ENCODE data around the gene SLCO3A1.
"Not testable (repeated sequence)": the region's sequence is repeated elsewhere in the genome, so short reads cannot be mapped to it uniquely, and the experiment has no call there.

SLCO3A1 gene

DNA sequence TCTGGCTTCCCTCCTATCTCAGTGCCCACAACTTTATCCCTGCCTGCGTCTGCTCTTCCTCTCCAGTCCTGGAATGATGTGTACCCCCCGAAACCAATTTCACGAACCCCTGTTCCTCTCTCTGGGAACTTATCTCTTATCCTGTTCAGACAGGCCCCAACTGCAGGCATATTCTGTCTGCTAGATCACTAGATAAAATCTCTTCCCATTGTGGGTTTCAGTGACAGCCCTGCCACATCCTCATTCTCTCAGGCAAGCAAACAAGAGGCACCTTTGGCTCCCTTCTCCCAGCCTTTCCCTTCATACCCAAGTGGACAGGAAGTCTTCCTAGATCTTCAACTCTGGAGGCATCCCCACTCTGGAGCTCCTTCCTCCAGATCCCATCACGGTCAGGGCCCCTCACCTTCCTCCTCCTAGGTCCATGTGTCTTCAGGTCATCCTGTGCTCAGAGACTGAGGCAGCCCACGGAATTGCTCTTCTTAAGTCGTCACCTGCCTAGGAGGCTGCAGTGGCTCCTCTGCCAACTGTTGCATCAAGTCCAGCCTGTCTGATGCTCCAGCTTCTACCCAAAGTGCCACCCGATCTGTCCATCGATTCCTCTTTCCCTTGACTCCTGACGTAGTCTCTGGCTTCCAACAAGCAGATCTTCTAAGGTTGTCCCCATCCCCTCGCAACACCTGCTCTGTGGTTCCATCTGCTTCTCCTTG, 190.8 kb downstream of the SLCO3A1 start:
- no peak for DNase-seq

DNA sequence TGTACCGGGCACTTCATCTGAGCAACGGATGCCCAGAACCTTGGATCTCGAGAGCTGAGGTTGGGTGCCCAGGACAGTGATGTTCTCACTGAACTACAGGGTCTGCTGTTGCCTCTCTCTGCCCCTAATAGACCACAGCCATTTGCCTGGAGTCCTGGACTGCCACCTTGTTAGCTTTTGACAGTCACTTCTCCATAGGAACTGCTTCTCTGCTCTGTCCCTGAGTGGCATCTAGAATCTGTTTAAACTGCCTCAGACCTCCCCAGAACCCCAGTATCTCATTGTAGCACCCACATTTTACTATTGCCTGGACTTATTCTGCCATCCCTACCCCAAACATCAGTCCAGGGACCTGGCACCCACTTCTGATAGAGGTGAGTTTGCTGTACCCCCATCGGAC, 194.4 kb downstream of the SLCO3A1 start:
- DNase-seq: no peak

DNA sequence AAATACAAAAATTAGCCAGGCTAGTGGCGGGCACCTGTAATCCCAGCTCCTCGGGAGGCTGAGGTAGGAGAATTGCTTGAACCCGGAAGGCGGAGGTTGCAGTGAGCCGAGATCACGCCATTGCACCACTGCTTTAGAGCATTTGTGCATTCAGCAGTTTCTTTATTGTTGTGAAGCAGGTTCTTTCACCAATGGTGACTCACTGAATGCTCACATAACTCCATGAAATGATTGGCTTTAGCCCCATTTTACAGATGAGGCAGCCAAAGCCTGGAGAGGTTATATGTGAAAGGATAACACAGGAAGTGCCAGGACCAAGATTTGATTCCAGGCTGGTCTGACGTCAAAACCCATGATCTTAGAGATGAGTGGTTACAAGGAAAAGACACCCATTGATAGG, 195.2 kb downstream of the SLCO3A1 start:
- DNase-seq: no peak

DNA sequence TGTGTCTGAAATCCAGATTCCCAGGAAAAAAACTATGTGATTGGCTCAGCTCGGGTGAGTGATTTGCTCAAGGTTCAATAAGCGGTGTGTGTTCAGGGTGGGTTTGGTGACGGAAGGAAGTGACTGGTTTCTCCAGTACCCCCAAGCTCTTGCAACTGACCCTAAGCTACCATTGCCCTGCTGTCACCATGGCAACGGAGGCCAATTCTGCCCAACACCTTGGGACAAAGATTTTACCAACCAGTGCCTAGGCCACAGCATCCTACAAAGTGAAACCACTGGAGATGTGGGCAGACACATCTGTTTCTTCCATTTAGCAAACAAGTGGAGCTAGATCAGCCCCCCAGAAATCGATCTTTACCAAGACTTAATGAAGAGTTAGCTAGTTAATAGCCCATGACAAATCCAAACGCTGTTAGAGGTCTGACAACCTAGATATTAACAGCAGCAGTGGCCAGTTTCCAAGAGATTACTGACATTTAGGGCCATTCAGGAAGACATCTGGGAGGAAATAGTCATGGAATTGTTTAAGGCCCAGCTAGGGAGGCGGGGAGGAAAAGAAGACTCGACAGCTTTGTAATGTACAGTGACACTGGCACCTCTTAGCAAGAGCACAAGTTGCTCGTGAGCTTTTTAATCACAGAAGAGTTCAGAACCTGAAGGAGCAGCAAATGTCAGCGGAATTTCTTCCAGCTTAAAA, 195.9 kb downstream of the SLCO3A1 start:
- DNase-seq: no peak

DNA sequence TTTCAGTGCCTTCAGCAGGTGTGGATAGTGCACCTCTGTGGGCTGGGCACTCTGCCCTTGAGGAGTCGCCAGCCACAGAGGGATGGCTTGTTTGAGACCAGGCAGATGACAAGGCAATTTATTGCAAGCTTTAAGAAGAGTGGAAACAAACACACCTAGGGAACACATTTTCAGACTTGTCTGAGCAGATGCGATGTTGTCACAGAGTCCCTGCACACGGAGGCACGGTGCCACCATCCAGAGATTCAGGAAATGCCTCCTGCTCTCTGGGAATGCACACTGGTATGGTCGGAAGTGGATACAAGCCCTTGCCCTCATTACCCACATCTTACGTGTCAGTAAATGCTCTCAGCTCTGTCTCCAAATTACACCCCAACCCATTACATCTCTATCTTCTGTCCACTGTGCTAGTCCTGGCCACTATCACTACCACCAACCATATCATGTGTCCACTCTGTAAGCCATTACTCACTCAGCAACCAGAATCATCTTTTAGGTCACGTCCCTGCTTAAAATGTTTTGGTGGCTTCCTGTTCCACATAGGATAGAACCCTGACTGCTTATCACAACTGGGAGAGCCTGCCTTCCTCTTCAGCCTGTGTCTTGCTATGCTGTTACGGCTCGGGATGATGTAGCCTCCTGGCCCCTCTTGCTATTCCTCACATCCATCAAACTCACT, 196.9 kb downstream of the SLCO3A1 start:
- no peak for DNase-seq

DNA sequence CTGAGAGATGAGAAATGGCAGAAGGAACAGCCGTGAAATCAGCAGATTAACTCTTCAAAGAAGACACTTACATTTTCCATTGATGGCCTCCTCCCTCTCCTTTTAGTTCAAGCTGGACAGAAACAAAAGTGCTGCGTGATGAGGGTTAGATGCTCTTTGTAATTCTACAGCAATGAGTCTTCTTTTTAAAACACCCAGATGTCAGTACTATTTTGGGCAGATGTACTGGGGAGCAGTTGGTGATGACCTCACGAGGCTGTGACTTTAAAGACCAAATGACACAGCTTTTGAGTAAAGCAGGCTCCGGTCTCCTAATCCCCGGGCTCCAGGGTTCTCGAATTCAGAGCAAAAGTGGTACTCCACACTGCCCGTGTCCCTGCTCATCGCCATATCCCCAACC, 198.2 kb downstream of the SLCO3A1 start:
- DNase-seq: no peak

DNA sequence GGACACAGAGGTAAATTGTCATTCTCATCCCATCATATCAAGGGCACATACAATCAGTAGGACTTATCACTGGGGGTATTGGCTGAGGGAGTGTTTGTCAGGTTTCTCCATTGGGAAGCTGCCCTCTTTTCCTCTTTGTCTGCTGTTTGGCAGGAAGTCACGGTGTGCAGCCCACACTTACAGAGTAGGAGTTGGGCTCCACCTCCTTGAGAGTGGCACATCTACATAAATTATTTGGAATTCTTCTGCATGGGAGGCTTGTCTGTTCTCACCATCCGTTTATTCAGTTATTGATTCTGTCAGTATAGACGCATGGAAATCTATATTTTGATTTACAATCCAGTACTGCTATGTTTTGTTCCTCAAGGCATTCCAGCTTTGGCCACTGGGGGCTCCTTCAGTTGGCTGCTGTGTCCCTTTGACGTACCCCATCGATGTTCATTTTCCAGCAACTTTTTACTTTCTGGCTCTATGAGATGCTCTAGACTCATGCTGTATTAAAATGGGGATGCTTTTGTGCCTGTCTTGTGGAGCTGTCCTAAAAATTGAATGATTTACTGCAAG, 200.3 kb downstream of the SLCO3A1 start:
- no peak for DNase-seq

DNA sequence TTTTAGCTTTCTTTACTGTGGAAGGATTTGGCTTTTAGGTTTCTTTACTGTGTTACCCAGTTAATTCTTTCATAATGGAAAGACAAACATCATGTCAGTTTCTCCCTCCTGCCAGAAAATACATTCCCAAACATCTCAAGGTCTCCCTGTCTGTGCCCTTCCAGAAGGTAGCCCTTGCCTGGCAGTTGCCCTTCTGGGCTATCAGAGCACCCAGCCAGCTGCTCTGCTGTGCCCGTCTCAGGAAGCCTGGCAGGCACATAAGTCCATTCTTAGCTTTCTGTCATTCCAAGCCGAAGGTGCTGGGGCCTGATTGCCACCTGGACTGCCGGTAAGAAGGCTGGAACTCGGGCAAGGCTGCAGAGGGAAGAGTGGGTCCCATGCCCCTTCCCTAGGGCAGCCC, 203.4 kb downstream of the SLCO3A1 start:
- no peak for DNase-seq

DNA sequence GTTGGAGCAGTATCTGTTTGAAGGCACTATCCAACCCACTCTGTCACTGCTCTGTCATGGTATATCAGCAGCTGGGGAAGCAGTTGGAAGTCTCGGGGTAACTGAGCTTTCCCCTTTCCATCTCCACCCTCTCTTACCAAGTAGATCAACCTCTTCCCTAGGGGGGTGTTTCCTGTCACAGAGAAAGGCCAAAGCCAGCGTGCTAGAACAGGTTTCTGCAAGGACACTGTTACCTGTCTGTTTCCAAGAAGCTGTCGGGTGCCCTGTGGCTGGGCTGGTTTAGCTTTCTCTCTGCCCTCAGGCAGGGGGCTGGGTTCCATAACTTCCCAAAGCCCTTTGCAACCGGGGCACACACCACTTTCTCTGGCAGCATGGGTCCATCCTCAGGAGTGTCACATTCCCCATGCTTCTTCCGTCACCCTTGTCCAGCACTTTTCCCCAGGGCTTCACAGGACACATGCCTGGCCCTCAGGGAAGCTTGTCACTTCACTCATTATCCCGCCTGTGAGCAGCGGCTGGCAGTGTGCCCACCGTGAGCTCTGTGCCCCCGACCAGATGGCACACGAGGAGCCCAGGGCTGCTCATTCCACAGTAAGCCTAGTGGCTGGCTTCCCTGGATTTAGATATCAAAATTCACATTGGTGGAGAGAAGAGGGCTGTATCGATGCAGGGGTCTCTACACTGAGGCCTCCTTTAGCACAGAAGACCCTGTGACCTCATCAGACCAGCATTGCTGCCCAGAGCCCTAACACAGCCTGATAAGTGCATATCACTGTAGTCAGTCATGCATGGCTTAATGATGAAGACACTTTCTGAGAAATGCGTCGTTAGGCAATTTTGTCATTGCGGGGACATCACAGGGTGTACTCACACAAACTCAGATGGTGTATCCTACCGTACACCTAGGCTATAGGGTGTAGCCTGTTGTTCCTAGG, 205.8 kb downstream of the SLCO3A1 start:
- DNase-seq: no peak

DNA sequence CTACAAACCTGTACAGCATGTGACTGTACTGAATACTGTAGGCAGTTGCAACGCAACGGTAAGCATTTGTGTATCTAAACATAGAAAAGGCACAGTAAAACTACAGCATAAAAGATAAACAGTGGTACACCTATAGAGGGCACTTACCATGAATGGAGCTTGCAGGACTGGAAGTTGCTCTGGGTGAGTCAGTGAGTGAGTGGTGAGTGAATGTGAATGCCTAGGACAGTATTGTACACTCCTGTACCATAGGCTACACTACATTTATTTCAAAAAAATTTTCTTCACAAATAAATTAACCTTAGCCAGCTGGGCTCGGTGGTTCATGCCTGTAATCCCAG, 206.4 kb downstream of the SLCO3A1 start:
- DNase-seq: not testable (repeated sequence)

DNA sequence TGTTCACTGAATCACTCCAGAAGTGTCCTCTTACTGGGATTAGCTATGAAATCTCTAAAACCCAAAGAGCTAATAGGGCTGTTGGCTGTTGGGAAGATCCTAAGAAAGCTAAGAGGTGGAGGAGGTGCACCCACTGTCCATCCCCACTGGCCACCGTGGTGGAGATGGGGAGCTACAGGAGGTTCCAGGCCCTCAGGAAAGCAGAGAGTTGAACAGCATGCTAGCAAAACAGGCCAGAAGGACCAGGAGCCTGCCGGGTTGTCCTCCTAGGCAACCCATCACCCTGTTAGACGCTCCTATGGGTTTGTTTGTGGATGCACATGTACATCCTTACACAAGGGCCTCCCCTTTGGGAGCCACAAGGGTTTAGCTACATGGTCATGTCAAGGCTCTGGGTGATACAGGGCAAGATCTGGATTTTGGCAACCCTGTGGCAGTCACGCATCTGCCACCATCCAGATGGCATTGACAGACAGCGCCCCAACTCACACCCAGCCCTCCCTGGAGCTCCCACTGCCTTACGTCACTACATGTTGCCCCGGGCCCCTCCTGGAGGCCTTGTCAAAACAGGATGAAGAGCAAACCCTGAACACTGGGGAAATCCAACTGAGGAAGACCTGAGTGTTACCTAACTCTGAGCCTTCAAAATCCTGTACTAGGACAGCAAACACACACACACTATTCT, 208.1 kb downstream of the SLCO3A1 start:
- no peak for DNase-seq

DNA sequence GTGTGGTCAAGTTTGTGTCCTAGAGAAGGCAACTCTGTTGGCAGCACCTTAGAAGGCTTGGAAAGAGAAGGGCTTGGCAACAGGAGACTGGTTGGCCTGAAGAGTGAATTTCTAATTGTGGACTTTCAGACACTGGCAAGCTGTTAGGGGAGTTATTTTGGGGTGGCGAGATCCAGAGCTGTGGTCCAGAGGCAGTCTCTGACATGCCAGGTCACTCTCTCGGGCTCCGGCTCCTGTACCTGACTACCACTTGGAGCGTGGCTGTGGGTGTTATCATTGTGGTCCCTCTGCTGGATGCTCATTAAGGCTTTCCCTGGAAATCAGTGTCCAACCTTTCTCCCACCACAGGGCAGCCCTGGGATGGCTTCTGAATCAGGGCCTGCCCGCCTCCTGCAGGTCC, 209.0 kb downstream of the SLCO3A1 start:
- no peak for DNase-seq

DNA sequence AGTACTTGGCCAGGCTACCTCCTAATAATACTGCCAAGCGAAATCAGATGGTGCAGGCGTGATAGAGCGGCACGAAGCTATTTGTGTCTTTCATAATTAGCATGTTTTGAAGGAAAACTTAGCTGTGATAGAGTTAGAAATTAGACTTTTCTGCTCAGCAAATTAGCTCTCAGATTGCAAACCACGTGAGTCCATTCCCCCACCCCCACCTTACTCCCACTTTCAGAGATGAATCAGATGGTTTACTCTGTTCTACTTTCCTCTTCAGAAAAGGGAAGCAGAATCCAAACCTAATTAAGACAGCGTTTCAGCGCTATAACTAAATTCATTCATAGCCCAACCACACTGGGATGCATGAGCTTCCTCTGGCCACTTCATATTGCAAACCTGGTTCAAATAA, 214.6 kb downstream of the SLCO3A1 start:
- peak; percentile 28 for DNase-seq

DNA sequence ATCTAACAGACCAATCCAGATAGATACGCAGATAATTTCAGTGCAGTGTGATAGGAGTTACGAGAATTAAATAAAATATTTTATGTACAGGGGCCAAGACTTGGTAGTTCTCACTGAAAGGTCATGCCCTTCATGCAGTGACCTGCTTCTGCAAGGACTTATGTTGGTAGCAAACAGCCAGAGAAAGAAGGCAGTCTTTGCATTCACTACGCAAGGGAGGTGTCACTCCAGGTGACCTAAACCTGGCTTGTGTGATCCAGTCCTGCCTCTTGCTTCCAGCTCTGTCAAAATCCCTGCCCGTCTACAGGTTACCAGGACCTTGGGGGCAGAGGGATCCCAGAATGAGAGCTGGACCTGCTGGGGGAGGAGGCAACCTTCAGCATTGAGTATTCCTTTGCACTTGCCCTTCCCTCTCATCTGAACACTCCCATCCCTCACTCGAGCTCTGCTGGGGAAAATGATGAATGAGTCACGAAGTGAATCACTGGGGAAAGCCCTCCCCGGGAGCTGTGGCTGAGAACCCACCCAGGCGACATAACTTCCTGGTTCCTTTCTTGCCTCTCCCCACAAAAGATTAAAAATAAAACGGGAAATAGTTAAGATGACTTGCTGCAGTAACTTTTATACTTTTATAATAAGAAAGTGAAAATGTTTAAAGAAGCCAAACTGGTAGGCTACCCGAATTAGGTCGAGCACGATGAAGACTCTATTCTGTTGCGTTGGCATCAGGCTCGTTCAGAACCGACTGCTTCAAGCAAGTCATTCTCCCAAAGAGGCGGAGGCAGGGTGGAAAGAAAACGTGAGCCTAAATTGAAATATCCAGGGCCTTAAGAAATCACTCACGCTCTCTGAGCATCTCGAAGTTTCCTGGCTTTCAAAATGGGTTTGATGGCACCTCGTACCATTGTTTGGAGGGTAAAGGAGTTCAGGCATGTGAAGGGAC, 216.1 kb downstream of the SLCO3A1 start:
- DNase-seq: peak; percentile 88

DNA sequence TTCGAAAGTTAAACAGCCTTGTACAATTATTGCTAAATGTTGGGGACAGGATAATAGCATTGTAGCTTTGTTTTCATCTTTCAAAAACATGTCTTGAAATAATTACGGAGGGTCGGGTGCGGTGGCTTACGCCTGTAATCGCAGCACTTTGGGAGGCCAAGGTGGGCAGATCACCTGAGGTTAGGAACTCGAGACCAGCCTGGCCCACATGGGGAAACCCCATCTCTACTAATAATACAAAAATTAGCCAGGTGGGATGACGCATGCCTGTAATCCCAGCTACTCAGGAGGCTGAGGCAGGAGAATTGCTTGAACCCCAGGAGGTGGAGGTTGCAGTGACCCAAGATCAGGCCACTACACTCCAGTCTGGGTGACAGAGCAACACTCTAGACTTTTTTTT, 216.7 kb downstream of the SLCO3A1 start:
- not testable (repeated sequence) for DNase-seq

DNA sequence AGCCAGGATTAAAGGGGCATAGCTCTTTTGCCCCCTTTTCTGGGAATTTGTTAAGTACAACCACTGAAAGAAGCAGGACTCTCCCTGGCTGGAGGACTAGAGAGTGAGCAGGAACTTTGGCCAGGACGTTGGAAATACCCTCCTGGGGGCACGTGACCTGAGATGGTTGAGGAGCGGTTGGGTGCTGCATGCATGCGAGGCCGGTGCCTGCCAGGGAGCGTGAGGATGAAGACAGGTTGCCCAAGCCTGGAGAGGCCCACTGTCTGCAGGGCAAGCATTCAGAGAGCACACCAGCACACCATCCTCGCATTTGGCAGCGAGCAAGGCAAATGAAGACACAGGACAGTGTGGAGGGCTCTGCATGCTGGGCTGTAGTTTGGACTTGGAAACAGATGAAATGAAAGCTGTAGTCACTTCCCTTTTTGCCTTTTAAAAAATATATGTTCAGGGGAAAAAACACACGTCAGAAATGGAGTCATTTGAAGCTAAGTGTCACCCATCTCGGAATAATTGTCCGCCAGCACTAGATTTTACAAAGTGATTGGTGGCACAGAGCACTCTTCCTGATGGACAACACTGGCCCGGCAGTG, 217.6 kb downstream of the SLCO3A1 start:
- no peak for DNase-seq

DNA sequence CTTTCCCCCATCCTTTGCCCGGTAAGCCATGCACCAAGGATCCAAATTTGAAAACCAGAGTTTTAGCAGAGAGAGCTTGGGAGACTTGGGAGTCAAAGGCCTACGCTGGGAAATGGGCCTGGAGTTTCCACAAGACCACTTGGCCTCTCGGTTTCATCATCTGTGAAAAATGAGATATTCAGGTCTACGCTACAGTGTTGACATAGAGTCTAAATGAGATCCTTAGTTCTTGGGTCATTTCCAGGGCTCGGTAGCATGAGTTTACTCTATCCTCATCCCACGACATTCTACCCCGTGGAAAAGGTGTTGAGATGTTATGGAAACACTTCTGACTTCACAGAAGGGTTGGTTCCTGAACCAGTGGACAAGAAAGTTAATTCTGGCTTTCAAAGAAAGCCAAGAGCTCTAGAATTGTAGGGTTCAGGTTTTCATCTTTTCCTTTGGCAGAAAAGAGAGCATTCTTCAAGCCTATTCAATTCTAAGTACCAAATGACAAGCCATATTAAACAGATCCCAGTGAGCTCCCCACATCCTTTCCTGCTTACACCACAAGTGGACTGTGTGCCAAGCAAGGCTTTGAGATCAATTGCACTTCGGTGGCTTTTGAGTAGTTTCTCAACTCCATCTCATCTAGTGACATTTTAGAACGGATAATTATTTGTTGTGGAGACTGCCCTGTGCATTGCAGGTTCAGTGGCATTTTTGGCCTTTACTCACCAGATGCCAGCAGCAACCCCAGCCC, 219.7 kb downstream of the SLCO3A1 start:
- DNase-seq: no peak

DNA sequence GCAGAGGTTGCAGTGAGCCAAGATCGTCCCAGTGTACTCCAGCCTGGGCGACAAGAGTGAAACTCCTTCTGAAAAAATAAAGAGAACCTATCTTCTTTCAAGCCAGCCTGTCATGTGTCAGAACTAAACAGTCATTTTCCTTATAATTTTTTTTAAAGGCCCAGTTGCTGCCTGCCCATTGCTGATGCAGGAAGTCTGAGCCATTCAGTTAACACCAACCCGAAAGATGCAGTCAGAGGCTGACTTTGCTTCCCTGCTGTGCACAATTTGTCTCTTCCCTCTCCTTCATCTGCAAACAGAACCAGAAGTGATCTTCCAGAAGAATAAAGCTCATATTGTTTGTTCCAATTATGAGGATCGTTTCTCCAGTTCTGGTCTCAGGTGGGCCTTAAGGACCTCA, 220.6 kb downstream of the SLCO3A1 start:
- DNase-seq: no peak

DNA sequence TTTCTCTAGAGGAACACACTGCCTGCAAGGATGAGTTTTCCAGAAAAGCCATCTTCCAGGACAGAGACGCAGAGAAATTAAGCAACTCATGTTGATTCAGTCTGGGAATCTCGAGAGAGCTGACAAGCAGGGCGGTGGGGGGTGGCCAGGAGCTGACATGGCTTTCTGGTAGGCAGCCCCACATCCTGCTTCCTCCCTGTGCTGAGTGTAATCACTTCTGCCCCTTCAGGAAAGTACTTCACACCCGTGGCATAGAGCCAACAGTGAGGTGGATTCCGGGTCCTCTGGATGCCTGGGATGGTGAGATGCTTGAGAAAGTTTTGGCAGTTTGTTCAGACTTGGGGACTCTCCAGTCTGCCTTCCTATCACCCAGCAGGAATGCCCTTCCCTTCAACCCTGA, 221.1 kb downstream of the SLCO3A1 start:
- peak; percentile 71 for DNase-seq

DNA sequence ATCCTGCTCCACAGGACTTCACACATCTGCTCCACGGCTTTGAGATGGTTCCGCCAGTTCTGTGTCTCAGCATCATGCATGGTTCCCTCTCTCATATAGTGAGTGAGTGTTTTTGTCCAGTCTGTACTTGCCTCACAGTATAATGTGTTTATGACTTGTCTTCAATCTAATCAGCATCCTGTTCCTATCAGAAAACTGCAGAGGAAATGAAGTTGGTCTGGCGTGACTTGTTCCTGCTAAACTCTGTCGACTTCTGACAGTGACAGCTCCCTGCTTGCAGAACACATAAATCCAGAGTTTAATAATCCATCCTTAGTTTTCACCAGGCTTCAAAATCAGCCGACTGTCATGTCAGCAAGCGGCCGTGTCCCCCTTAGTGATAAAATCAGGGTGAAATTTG, 222.3 kb downstream of the SLCO3A1 start:
- DNase-seq: no peak
